MM.1S (cell line): ENCODE data around the gene ACSL6.

ENCODE experiments used
- DNase-seq: peaks from one replicate; pipeline ENCODE4 v3.0.0-alpha.2; 2015
- H2AFZ ChIP-seq: fragments of 300-600 bp; sonication (generic); 2 replicates; pipeline ENCODE4 v1.6.0; 2016; ENCODE audit warnings: antibody characterized with exemption, low read length
- H3F3A ChIP-seq: fragments of 300-600 bp; sonication (generic); 2 replicates; pipeline ENCODE4 v1.6.1; 2016; ENCODE audit warnings: mild to moderate bottlenecking, antibody characterized with exemption, low read length, moderate library complexity, mixed read lengths; ENCODE audit not compliant: insufficient read depth
- H3K27ac ChIP-seq: fragments of 300-600 bp; sonication (generic); 2 replicates; pipeline ENCODE4 v1.5.1; 2016; ENCODE audit warnings: mild to moderate bottlenecking, low read length
- H3K27me3 ChIP-seq: fragments of 300-600 bp; sonication (generic); replicated peaks from 2 replicates; pipeline ENCODE4 v1.6.0; 2016; ENCODE audit warnings: low read length; ENCODE audit not compliant: insufficient read depth
- H3K36me3 ChIP-seq: fragments of 300-600 bp; sonication (generic); replicated peaks from 2 replicates; pipeline ENCODE4 v1.6.1; 2016; ENCODE audit warnings: mild to moderate bottlenecking, low read length, mixed read lengths; ENCODE audit not compliant: insufficient read depth
- H3K4me1 ChIP-seq: fragments of 300-600 bp; sonication (generic); 2 replicates; pipeline ENCODE4 v1.6.1; 2016; ENCODE audit warnings: low read length, mixed read lengths
- H3K4me2 ChIP-seq: fragments of 300-600 bp; sonication (generic); 2 replicates; pipeline ENCODE4 v1.6.0; 2016; ENCODE audit warnings: low read depth, low read length
- H3K4me3 ChIP-seq: fragments of 300-600 bp; sonication (generic); 2 replicates; pipeline ENCODE4 v1.5.1; 2016; ENCODE audit warnings: low read length, mixed read lengths
- H3K79me2 ChIP-seq: fragments of 300-600 bp; sonication (generic); 2 replicates; pipeline ENCODE4 v1.6.1; 2016; ENCODE audit warnings: mixed run types, low read length, mixed read lengths
- H3K9ac ChIP-seq: fragments of 300-600 bp; sonication (generic); 2 replicates; pipeline ENCODE4 v1.6.1; 2016; ENCODE audit warnings: low read length, mixed read lengths
- H3K9me2 ChIP-seq: fragments of 300-600 bp; sonication (generic); replicated peaks from 2 replicates; pipeline ENCODE4 v1.6.1; 2016; ENCODE audit warnings: mild to moderate bottlenecking, low read length, mixed read lengths; ENCODE audit not compliant: insufficient read depth
- H3K9me3 ChIP-seq: fragments of 300-600 bp; sonication (generic); replicated peaks from 2 replicates; pipeline ENCODE4 v1.6.1; 2016; ENCODE audit warnings: mild to moderate bottlenecking, low read length, mixed read lengths; ENCODE audit not compliant: insufficient read depth
- H4K20me1 ChIP-seq: fragments of 300-600 bp; sonication (generic); 2 replicates; pipeline ENCODE4 v1.6.1; 2016; ENCODE audit warnings: mild to moderate bottlenecking, low read length, moderate library complexity, mixed read lengths; ENCODE audit not compliant: insufficient read depth
- CTCF ChIP-seq: fragments of 300-600 bp; sonication (generic); IDR thresholded peaks from 2 replicates; pipeline ENCODE4 v1.5.1; 2016; ENCODE audit warnings: antibody characterized with exemption, low read length, mixed read lengths
- EZH2 ChIP-seq: fragments of 300-600 bp; sonication (generic); optimal IDR thresholded peaks from 2 replicates; pipeline ENCODE3; 2017; ENCODE audit warnings: low read depth, mild to moderate bottlenecking, antibody characterized with exemption, low read length, mixed read lengths
- EZH2phosphoT487 ChIP-seq: fragments of 300-600 bp; sonication (generic); IDR thresholded peaks from 2 replicates; pipeline ENCODE4 v1.6.1; 2018; ENCODE audit warnings: antibody characterized with exemption, low read length

ACSL6 gene

DNA sequence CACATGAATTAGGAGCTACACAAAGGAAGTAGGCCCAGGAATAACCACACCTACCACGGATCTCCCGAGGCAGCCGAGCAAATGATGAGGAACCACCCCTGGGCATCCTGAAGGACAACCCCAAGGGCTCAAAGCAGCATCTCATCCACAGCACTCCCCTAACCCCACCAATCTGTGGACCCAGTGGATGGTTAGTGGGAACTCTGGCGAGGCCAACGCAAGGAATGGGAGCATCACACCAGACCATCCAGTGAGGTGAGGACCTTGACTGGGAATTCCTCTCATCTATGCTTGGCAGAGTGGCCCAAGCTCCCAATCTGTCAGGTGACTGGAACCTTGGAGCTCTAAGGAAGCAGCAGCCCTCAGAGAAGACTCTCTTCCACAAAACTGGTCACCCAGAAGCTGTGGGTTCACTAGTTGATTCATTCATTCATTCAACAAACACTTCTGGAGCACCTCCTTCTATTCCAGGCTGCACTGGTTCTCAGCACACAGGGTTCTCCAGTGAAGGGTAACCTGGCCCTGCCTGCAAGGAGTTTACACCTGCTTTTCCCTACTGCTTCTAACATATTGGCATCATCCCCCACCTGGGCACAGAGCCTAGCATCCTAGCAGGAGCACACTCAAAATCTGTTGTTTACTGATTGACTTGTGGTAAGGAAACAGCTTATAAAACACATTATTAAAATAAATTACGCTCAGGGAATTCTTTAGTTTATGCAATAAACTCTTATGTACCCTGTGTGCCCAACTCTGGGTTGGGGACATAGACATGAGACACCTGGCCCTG is 4.9 kb downstream of the ACSL6 start:
- Histone ChIP-seq H3K27ac (no peak overlapping the region), H3K9me2 (no peaks in the 10 kb centered on the region), H3K9me3 (no peaks in the 10 kb centered on the region), H3K4me1 (no peaks in the 10 kb centered on the region), H3K4me2 (no peak overlapping the region), H3F3A (no peaks in the 10 kb centered on the region), H3K36me3 (no peaks in the 10 kb centered on the region), H2AFZ (no peak overlapping the region), H3K4me3 (no peak overlapping the region), H3K27me3 (peaks cover 15% of the 10 kb centered on the region), H4K20me1 (no peaks in the 10 kb centered on the region), H3K9ac (no peak overlapping the region), H3K79me2 (no peaks in the 10 kb centered on the region)
- DNase-seq, result no peak
- TF ChIP-seq EZH2phosphoT487 (no peak), EZH2 (no peak), CTCF (no peak)

DNA sequence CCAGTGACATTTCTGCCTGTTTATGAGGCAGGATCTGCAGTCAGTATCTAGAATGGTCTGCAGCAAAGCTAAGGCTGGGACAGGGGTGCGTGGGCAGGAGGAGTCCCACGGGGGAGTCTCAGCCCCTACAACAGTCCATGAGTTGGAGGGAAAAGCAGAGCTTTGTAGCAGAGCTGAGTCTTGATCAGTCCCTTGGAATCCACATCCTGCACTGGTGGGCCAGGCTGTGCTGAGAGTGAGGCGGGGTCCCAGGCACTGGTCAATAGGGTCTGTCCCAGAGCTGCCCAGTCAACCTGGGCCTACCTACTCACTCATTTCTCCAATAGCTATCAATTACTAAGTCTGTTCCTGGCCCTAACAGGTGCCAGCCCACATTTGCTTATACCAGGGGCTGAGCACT is 5.9 kb downstream of the ACSL6 start:
- no peaks in the 10 kb centered on the region for H3K79me2 ChIP-seq
- no peaks in the 10 kb centered on the region for H3K36me3 ChIP-seq
- H3F3A ChIP-seq, result no peaks in the 10 kb centered on the region
- H3K4me3 ChIP-seq, result no peak overlapping the region
- H3K9me3 ChIP-seq, result no peaks in the 10 kb centered on the region
- no peak overlapping the region for H3K4me2 ChIP-seq
- no peak overlapping the region for H2AFZ ChIP-seq
- H3K27me3 ChIP-seq, result peaks cover 9% of the 10 kb centered on the region; the same call in 1 of the 2 replicates
- DNase-seq, result no peak
- no peak overlapping the region for H3K9ac ChIP-seq
- H3K4me1 ChIP-seq, result no peaks in the 10 kb centered on the region
- H3K27ac ChIP-seq, result no peak overlapping the region
- TF ChIP-seq EZH2phosphoT487, result no peak
- TF ChIP-seq CTCF, result no peak
- H4K20me1 ChIP-seq, result no peaks in the 10 kb centered on the region
- H3K9me2 ChIP-seq, result no peaks in the 10 kb centered on the region

GRCh38 chr5:132003982-132004381 is 7.5 kb downstream of the ACSL6 start:
- no peak overlapping the region for H2AFZ ChIP-seq
- no peaks in the 10 kb centered on the region for H3K27me3 ChIP-seq
- H3K79me2 ChIP-seq, result no peaks in the 10 kb centered on the region
- H3K36me3 ChIP-seq, result no peaks in the 10 kb centered on the region
- H3K9me3 ChIP-seq, result no peaks in the 10 kb centered on the region
- H3F3A ChIP-seq, result no peaks in the 10 kb centered on the region
- no peaks in the 10 kb centered on the region for H3K4me1 ChIP-seq
- H3K9ac ChIP-seq, result no peak overlapping the region
- no peak overlapping the region for H3K4me2 ChIP-seq
- H3K27ac ChIP-seq, result no peak overlapping the region
- H3K4me3 ChIP-seq, result no peak overlapping the region
- no peak for DNase-seq
- H4K20me1 ChIP-seq, result no peaks in the 10 kb centered on the region
- no peaks in the 10 kb centered on the region for H3K9me2 ChIP-seq
- TF ChIP-seq CTCF (no peak), EZH2phosphoT487 (no peak), EZH2 (no peak)
